ENCODE results near the gene TMEM41A. TPM values are rescaled to one million over a fixed set of nuclear protein-coding genes. Genes with fewer than 3 reads are reported as not detected.

Gene TMEM41A
- polyA plus RNA-seq, 3 donors, result 3.9 to 7.2 (median 5.4) TPM

DNA sequence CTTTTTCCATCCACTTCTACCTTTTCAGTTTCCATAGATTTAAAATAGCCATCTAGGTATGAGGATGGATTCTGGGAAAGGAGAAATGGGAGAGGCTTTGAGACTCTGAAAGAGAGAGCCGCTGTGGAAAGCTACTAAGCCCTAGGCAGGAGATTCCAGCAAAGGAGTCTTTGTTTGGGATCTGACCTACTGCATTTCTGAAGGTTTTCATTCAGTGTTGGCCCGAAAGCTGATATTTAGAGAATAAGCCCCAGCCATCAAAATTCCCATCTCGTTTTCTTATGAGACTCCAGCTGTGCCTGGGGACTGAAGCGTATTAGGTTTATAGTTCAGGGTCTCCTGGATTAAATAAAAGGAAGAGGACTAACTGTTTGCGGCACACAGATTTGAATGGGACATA, 34.1 kb upstream of the TMEM41A start:
- no peak for DNase-seq
- H3K27me3 Mint-ChIP-seq (ENCODE audit: low read depth in 3 of 3), result peaks cover 2 to 9% (median 4%) of the 10 kb centered on the region in 3 donors
- Histone ChIP-seq H3K27ac (ENCODE audit: low read depth in 1 of 2, low read length in 2 of 2) (no peak overlapping the region), H2AFZ (ENCODE audit: insufficient read depth, low read depth, low read length, poor library complexity, severe bottlenecking) (no peak overlapping the region), H3K36me3 (replicated peaks in 1 of 2; ENCODE audit: control insufficient read depth in 1 of 2, insufficient read depth in 2 of 2, low read length in 2 of 2) (no peaks in the 10 kb centered on the region), H4K20me1 (ENCODE audit: insufficient read depth, low read length) (no peaks in the 10 kb centered on the region), H3K4me2 (replicated peaks; ENCODE audit: extremely low read depth, low read length, poor library complexity, severe bottlenecking) (no peak overlapping the region), H3K79me2 (ENCODE audit: insufficient read depth, low read length) (no peaks in the 10 kb centered on the region), H3K27me3 (ENCODE audit: control insufficient read depth in 2 of 2, insufficient read depth in 2 of 2, low read length in 2 of 2) (no peaks in the 10 kb centered on the region), H3K4me1 (ENCODE audit: control insufficient read depth in 1 of 2, insufficient read depth in 2 of 2, low read length in 2 of 2) (peaks cover 12 to 13% of the 10 kb centered on the region in 2 donors), H3K4me3 (replicated peaks in 1 of 3; ENCODE audit: low read depth in 2 of 3, low read length in 3 of 3) (no peak overlapping the region), H3K9me3 (replicated peaks in 1 of 2; ENCODE audit: control insufficient read depth in 1 of 2, insufficient read depth in 1 of 2, low read length in 2 of 2) (no peaks in the 10 kb centered on the region), H3K9ac (ENCODE audit: insufficient read depth, low read length, poor library complexity, severe bottlenecking) (no peak overlapping the region)
- H3K36me3 Mint-ChIP-seq, result no peaks in the 10 kb centered on the region
- WGBS (ENCODE audit: insufficient coverage), result no CpG with 5 or more reads among the region's 5 CpGs
- H3K27ac Mint-ChIP-seq, result no peak overlapping the region
- no peak overlapping the region for H3K4me3 Mint-ChIP-seq
- H3K4me1 Mint-ChIP-seq, result peaks cover 10% of the 10 kb centered on the region
- intact Hi-C loops (cut with micrococcal nuclease), result no loop called here
- H3K9me3 Mint-ChIP-seq, result peaks cover 0 to under 1% (median 0%) of the 10 kb centered on the region in 7 donors
- TF ChIP-seq, protein P1, sequence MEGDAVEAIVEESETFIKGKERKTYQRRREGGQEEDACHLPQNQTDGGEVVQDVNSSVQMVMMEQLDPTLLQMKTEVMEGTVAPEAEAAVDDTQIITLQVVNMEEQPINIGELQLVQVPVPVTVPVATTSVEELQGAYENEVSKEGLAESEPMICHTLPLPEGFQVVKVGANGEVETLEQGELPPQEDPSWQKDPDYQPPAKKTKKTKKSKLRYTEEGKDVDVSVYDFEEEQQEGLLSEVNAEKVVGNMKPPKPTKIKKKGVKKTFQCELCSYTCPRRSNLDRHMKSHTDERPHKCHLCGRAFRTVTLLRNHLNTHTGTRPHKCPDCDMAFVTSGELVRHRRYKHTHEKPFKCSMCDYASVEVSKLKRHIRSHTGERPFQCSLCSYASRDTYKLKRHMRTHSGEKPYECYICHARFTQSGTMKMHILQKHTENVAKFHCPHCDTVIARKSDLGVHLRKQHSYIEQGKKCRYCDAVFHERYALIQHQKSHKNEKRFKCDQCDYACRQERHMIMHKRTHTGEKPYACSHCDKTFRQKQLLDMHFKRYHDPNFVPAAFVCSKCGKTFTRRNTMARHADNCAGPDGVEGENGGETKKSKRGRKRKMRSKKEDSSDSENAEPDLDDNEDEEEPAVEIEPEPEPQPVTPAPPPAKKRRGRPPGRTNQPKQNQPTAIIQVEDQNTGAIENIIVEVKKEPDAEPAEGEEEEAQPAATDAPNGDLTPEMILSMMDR (IDR thresholded peaks at IDR 0.05), result no peak

DNA sequence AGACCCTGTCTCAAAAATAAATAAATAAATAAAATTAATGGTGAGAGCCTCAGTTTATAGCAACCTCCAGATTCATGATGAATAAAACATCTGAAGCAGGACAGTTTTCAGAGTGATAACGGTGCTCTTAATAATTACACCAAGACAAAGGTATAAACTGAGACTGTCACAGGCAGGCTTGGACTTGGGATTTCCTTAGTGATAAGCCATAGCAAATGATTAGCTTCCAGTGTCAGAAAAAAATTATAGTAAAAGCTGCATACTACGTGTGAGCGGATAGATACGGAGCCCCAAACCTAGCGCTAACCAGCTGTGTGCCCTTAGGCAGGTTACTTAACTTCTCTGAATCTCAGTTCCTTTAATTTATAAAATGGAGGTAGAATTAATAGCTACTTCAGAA, 32.0 kb upstream of the TMEM41A start:
- whole genome bisulfite sequencing (ENCODE audit: insufficient coverage), result no CpG with 5 or more reads among the region's 5 CpGs
- H3K4me2 ChIP-seq (replicated peaks; ENCODE audit: extremely low read depth, low read length, poor library complexity, severe bottlenecking), result no peak overlapping the region

More for the DNA sequence above, 32.0 kb upstream of the TMEM41A start:
- H3K79me2 ChIP-seq (ENCODE audit: insufficient read depth, low read length), result no peaks in the 10 kb centered on the region
- no peak for DNase-seq
- no peak overlapping the region for H3K4me3 ChIP-seq (replicated peaks in 1 of 3; ENCODE audit: low read depth in 2 of 3, low read length in 3 of 3)
- H3K9ac ChIP-seq (ENCODE audit: insufficient read depth, low read length, poor library complexity, severe bottlenecking), result no peak overlapping the region
- no peaks in the 10 kb centered on the region for H3K9me3 ChIP-seq (replicated peaks in 1 of 2; ENCODE audit: control insufficient read depth in 1 of 2, insufficient read depth in 1 of 2, low read length in 2 of 2)
- H4K20me1 ChIP-seq (ENCODE audit: insufficient read depth, low read length), result no peaks in the 10 kb centered on the region
- H2AFZ ChIP-seq (ENCODE audit: insufficient read depth, low read depth, low read length, poor library complexity, severe bottlenecking), result no peak overlapping the region
- no peaks in the 10 kb centered on the region for H3K27me3 ChIP-seq (ENCODE audit: control insufficient read depth in 2 of 2, insufficient read depth in 2 of 2, low read length in 2 of 2)
- H3K36me3 ChIP-seq (replicated peaks in 1 of 2; ENCODE audit: control insufficient read depth in 1 of 2, insufficient read depth in 2 of 2, low read length in 2 of 2), result no peaks in the 10 kb centered on the region
- Mint-ChIP-seq H3K9me3 (peaks cover 0 to 2% (median 0%) of the 10 kb centered on the region in 7 donors), H3K36me3 (no peaks in the 10 kb centered on the region), H3K4me1 (no peaks in the 10 kb centered on the region), H3K27ac (no peak overlapping the region), H3K4me3 (no peak overlapping the region), H3K27me3 (ENCODE audit: low read depth in 3 of 3) (peaks cover 3 to 9% (median 6%) of the 10 kb centered on the region in 3 donors)
- no peak overlapping the region for H3K27ac ChIP-seq (ENCODE audit: low read depth in 1 of 2, low read length in 2 of 2)
- H3K4me1 ChIP-seq (ENCODE audit: control insufficient read depth in 1 of 2, insufficient read depth in 2 of 2, low read length in 2 of 2), result no peaks in the 10 kb centered on the region
- TF ChIP-seq, protein P1 (IDR thresholded peaks at IDR 0.05), result no peak
- intact Hi-C loops (cut with micrococcal nuclease), result no loop called here

All from CD14-positive monocyte (primary cell).